BJ (cell line): Measurements from ENCODE around the gene DMD. TPM values are rescaled to one million over a fixed set of nuclear protein-coding genes. Genes with fewer than 3 reads are reported as not detected.

Source experiments
- CTCF ChIA-PET: fragments of 350-600 bp; formaldehyde crosslinking; extraction: SDS; loops from one replicate; lab custom pipeline; 2021; ENCODE audit warnings: antibody characterized with exemption, inconsistent platforms; lab: Yijun Ruan, JAX
- POLR2A ChIA-PET: fragments of 300-600 bp; sonication (Branson Sonifier 250); formaldehyde crosslinking; extraction: SDS; loops from one replicate; lab custom pipeline; 2021; ENCODE audit warnings: antibody characterized with exemption; lab: Charles Lee
- DNase-seq: peaks from one replicate; pipeline ENCODE4 v3.0.0-alpha.2; 2011; ENCODE audit warnings: low read depth
- H3K27me3 ChIP-seq: 2 replicates; pipeline ENCODE4 v1.6.0; 2011; ENCODE audit warnings: low read length; ENCODE audit not compliant: control insufficient read depth, insufficient read depth
- H3K36me3 ChIP-seq: 2 replicates; pipeline ENCODE4 v1.5.1; 2011; ENCODE audit warnings: low read length; ENCODE audit not compliant: control insufficient read depth, insufficient read depth
- H3K4me3 ChIP-seq: 2 replicates; pipeline ENCODE4 v1.5.1; 2011; ENCODE audit warnings: low read depth, mild to moderate bottlenecking, control low read depth, low read length
- polyA plus RNA-seq: library from polyadenylated mRNA; depleted of rRNA; stranded (reverse); fragments of >200 nt; gene quantifications from 2 replicates; pipeline ENCODE4 v1.2.3, GENCODE V29; 2011
- TF ChIP-seq, protein P1 (sequence below): IDR thresholded peaks from 2 replicates; pipeline ENCODE4 v1.5.1; 2011; ENCODE audit warnings: low read depth, mild to moderate bottlenecking, control low read depth, inconsistent platforms, low read length, moderate library complexity; ENCODE audit not compliant: insufficient read depth

DMD gene
- polyA plus RNA-seq, 1 experiment, result 12.5 TPM

DNA sequence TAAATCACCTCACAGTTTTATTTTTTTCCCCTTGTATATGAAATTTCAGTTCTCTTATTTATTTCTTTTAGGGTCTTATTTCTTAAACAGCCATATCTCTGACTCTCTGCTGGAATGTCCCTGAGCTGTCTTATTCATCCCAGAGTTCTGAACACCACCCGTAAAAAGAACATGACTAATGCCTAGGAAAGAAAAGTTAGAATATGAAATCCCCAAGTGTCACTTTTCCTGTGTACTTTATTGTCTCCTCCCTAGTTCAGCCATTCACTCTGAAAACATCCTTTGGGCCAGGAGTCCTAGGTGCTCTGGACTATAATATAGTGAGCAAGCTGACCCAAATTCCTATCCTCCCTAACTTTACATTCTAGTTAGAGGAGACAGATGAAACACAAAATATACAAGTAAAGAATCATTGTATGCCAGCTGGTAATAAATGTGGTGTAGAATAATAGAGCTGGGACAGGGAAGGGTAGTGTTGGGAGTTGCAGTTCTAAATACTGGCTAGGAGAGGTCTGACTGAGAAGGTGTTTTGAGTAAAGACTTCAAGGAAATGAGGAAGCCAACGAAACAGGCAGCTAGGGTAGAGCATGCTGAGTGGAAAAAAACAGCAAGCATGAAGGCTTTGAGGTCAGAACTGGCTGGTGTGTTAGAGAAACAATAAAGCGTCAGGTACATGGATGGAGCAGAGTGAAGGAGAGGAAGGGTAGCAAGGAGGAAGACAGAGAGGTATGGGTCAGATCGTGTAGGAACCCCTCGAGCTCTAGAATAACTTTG is 2098.9 kb downstream of the DMD start:
- H3K36me3 ChIP-seq, result no peaks in the 10 kb centered on the region
- no peaks in the 10 kb centered on the region for H3K27me3 ChIP-seq
- ChIA-PET CTCF (interaction anchor here (0.5 kb wide), 1 partner anchor 223 kb away, joined by 3 read pairs; no protein-coding TSS in a partner anchor), POLR2A (no interaction called here)
- TF ChIP-seq, protein P1, sequence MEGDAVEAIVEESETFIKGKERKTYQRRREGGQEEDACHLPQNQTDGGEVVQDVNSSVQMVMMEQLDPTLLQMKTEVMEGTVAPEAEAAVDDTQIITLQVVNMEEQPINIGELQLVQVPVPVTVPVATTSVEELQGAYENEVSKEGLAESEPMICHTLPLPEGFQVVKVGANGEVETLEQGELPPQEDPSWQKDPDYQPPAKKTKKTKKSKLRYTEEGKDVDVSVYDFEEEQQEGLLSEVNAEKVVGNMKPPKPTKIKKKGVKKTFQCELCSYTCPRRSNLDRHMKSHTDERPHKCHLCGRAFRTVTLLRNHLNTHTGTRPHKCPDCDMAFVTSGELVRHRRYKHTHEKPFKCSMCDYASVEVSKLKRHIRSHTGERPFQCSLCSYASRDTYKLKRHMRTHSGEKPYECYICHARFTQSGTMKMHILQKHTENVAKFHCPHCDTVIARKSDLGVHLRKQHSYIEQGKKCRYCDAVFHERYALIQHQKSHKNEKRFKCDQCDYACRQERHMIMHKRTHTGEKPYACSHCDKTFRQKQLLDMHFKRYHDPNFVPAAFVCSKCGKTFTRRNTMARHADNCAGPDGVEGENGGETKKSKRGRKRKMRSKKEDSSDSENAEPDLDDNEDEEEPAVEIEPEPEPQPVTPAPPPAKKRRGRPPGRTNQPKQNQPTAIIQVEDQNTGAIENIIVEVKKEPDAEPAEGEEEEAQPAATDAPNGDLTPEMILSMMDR, result no peak
- H3K4me3 ChIP-seq, result no peak overlapping the region
- no peak for DNase-seq

DNA sequence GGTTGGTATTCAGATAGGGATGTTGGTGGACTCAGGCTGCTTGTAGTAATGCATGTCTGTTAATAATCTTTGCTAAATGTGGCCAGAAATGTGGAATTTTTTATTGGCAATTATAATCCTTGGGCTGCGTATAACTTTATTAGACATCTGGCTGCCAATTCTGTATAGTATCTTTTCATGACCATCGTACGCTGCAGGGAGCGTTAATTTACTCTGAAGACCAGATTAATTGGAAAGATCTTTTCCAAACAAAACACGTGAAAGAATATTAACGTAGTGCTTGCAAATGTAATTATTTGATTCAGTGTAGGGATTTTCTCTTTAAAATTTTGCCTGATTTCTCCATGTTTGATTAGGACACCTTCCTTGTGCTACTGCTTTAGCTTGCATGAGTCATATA is 2100.7 kb downstream of the DMD start:
- ChIA-PET CTCF (no interaction called here), POLR2A (no interaction called here)
- Histone ChIP-seq H3K27me3 (no peaks in the 10 kb centered on the region), H3K4me3 (no peak overlapping the region), H3K36me3 (no peaks in the 10 kb centered on the region)
- TF ChIP-seq, protein P1, result no peak
- no peak for DNase-seq

DNA sequence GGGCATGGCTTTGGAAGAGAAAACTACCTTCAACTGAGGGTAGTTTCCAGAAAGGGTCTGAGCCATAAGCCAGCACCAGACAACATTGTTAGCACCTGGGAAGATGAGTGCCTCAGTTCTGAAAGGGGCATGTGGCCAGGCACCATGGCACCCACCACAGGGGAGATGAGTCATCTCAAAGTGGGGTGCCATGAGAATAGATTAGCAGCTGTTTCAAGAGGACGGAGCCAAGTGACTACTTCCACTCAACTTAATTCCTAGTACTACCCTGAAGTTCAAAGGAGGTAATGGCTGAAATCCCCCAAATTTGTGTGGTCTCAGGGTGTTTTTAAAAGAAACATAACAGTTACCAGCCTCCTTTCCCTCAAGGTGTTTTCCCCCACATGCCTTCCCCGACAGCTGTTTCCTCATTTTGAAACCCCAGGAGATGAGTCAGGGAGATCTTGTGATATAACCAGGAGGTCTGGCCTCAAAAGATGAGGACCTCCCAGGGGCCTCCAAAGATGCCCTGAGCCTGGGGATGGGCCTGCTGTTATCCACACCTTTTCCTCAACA is 2111.7 kb downstream of the DMD start:
- CTCF ChIA-PET, result no interaction called here
- TF ChIP-seq, protein P1, result no peak

GRCh38 chrX:31098079-31098478 is 2113.3 kb downstream of the DMD start:
- POLR2A ChIA-PET, result no interaction called here

More for the DNA sequence above, 2111.7 kb downstream of the DMD start:
- Histone ChIP-seq H3K27me3 (no peaks in the 10 kb centered on the region), H3K36me3 (no peaks in the 10 kb centered on the region), H3K4me3 (no peak overlapping the region)
- no peak for DNase-seq
- POLR2A ChIA-PET, result no interaction called here

GRCh38 chrX:31093639-31093975 is 2117.7 kb downstream of the DMD start:
- TF ChIP-seq, protein P1, result no peak
- POLR2A ChIA-PET, result no interaction called here
- no peak overlapping the region for H3K4me3 ChIP-seq
- no peaks in the 10 kb centered on the region for H3K36me3 ChIP-seq
- no peak for DNase-seq
- no peaks in the 10 kb centered on the region for H3K27me3 ChIP-seq
- CTCF ChIA-PET, result no interaction called here

More at GRCh38 chrX:31098079-31098478, 2113.3 kb downstream of the DMD start:
- CTCF ChIA-PET, result no interaction called here
- TF ChIP-seq, protein P1, result no peak
- no peaks in the 10 kb centered on the region for H3K36me3 ChIP-seq
- no peaks in the 10 kb centered on the region for H3K27me3 ChIP-seq
- H3K4me3 ChIP-seq, result no peak overlapping the region
- no peak for DNase-seq
